Mammary epithelial cell (primary cell): ENCODE measurements around the gene FNIP1.

ENCODE experiments used
- EZH2 ChIP-seq: IDR thresholded peaks from 2 replicates; pipeline ENCODE4 v1.6.1; 2012; ENCODE audit warnings: low read length, inconsistent platforms, borderline replicate concordance
- TF ChIP-seq, protein P1 (sequence below), 2 donors: IDR thresholded peaks in 1 of 2; conservative IDR thresholded peaks in 1 of 2; 2 replicates each; pipeline ENCODE4 v1.5.1; 2011 to 2012; ENCODE audit warnings: inconsistent platforms in 2 of 2, low read length in 2 of 2, mild to moderate bottlenecking in 2 of 2, control low read depth in 1 of 2, low read depth in 1 of 2; ENCODE audit not compliant: insufficient read depth in 1 of 2; ENCODE audit errors: extremely low read depth in 1 of 2

DNA sequence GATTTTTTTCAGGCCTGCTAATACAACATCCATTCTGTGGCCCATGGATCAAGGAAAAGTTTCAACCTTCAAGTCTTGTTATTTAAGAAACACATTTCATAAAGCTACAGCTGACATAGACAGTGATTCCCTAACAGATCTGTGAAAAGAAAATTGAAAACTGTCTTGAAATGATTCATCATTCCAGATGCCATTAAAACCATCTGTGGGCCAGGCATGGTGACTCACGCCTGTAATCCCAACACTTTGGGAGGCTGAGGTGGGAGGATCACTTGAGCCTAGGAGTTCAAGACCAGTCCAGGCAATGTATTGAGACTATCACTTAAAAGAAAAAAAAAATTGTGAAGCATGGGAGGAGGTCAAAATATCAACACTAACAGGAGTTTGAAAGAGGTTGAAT, 167.8 kb downstream of the FNIP1 start:
- no peak for TF ChIP-seq EZH2
- TF ChIP-seq, protein P1, sequence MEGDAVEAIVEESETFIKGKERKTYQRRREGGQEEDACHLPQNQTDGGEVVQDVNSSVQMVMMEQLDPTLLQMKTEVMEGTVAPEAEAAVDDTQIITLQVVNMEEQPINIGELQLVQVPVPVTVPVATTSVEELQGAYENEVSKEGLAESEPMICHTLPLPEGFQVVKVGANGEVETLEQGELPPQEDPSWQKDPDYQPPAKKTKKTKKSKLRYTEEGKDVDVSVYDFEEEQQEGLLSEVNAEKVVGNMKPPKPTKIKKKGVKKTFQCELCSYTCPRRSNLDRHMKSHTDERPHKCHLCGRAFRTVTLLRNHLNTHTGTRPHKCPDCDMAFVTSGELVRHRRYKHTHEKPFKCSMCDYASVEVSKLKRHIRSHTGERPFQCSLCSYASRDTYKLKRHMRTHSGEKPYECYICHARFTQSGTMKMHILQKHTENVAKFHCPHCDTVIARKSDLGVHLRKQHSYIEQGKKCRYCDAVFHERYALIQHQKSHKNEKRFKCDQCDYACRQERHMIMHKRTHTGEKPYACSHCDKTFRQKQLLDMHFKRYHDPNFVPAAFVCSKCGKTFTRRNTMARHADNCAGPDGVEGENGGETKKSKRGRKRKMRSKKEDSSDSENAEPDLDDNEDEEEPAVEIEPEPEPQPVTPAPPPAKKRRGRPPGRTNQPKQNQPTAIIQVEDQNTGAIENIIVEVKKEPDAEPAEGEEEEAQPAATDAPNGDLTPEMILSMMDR (conservative IDR thresholded peaks at IDR 0.05 in 1 of 2, IDR thresholded peaks at IDR 0.05 in 1 of 2; ENCODE audit: extremely low read depth in 1 of 2, insufficient read depth in 1 of 2, low read depth in 1 of 2, low read length in 2 of 2): no peak
